Activated T-cell treated with anti-CD3 and anti-CD28 coated beads, Interleukin-2, amount 50 U/mL, for 1 hour (primary cell): ENCODE measurements around the gene UFSP2.

Experiments used
- DNase-seq: peaks from one replicate; pipeline ENCODE4 v3.0.0-alpha.2; 2020

UFSP2 gene

GRCh38 chr4:185425647-185426352 is at the start of gene UFSP2:
Gene UFSP2, minus strand, starts transcription at chr4:185425964. Its CDS starts 96 bp downstream, at chr4:185425868.
- DNase-seq: peak; percentile 96

- DNase-seq: no peak
Measured at GRCh38 chr4:185473247-185473646, 47.5 kb upstream of the UFSP2 start.

- DNase-seq: no peak
Measured at GRCh38 chr4:185472103-185472542, 46.4 kb upstream of the UFSP2 start.

- DNase-seq: peak; percentile 91
Measured at GRCh38 chr4:185471235-185472102, 45.7 kb upstream of the UFSP2 start, which contains the start of gene CCDC110. Gene CCDC110, minus strand, starts transcription at chr4:185471733. Its CDS starts 50 bp downstream, at chr4:185471683.

GRCh38 chr4:185470501-185471195 is 44.9 kb upstream of the UFSP2 start:
- peak; percentile 67 for DNase-seq

GRCh38 chr4:185469580-185470154 is 43.9 kb upstream of the UFSP2 start:
- DNase-seq: no peak

- DNase-seq: no peak
Measured at GRCh38 chr4:185468999-185469398, 43.2 kb upstream of the UFSP2 start.

GRCh38 chr4:185467991-185468390 is 42.2 kb upstream of the UFSP2 start:
- no peak for DNase-seq

- DNase-seq: no peak
Measured at GRCh38 chr4:185467101-185467500, 41.3 kb upstream of the UFSP2 start.

GRCh38 chr4:185465707-185466106 is 39.9 kb upstream of the UFSP2 start:
- no peak for DNase-seq

- DNase-seq: no peak
Measured at GRCh38 chr4:185464887-185465286, 39.1 kb upstream of the UFSP2 start.

- no peak for DNase-seq
Measured at GRCh38 chr4:185464183-185464582, 38.4 kb upstream of the UFSP2 start.

- no peak for DNase-seq
Measured at GRCh38 chr4:185463541-185463940, 37.8 kb upstream of the UFSP2 start.

- DNase-seq: no peak
Measured at GRCh38 chr4:185461565-185461964, 35.8 kb upstream of the UFSP2 start.

GRCh38 chr4:185457136-185457535 is 31.4 kb upstream of the UFSP2 start:
- no peak for DNase-seq

- no peak for DNase-seq
Measured at GRCh38 chr4:185456131-185456530, 30.4 kb upstream of the UFSP2 start.

GRCh38 chr4:185445209-185445608 is 19.4 kb upstream of the UFSP2 start:
- DNase-seq: no peak

GRCh38 chr4:185441479-185441878 is 15.7 kb upstream of the UFSP2 start:
- no peak for DNase-seq

GRCh38 chr4:185437809-185438208 is 12.0 kb upstream of the UFSP2 start:
- DNase-seq: no peak

GRCh38 chr4:185435466-185435865 is 9.7 kb upstream of the UFSP2 start:
- DNase-seq: no peak

- DNase-seq: no peak
Measured at GRCh38 chr4:185429660-185430059, 3.9 kb upstream of the UFSP2 start.

GRCh38 chr4:185426960-185427688 is 1.4 kb upstream of the UFSP2 start:
- no peak for DNase-seq
